ENCODE measurements around the gene CLRN1. TPM values are rescaled to one million over a fixed set of nuclear protein-coding genes. Genes with fewer than 3 reads are reported as not detected.

CLRN1 gene
- not detected in 2 replicates for total RNA-seq (2014; rRNA removed; shearing (Covaris generic))
- total RNA-seq (2022) = not detected in 2 replicates
- not detected for Bru-seq, nascent RNA
- percentile 7 among the genes with signal in this experiment for BruChase-seq, experiment 1, labeled RNA remaining after a 6-hour chase
- not detected for BruChase-seq, experiment 2, labeled RNA remaining after a 2-hour chase
- long read RNA-seq = 0 reads

- Histone ChIP-seq H2AFZ (ENCODE audit: low read length) (no peak within 1 kb of the TSS), H4K20me1 (ENCODE audit: insufficient read depth, low read length) (no peaks in the 10 kb centered on the region), H3K4me3 (ENCODE audit: low read depth, low read length, poor library complexity, severe bottlenecking) (no peak within 1 kb of the TSS), H3K9me3 (ENCODE audit: low read length) (no peaks in the 10 kb centered on the region), H3K4me1 (ENCODE audit: insufficient read depth, low read length, poor library complexity, severe bottlenecking) (no peaks in the 10 kb centered on the region), H3K9me2 (ENCODE audit: insufficient read depth, low read length) (no peaks in the 10 kb centered on the region), H3K4me2 (ENCODE audit: low read length) (no peak within 1 kb of the TSS), H3K36me3 (ENCODE audit: insufficient read depth, low read length) (no peaks in the 10 kb centered on the region), H3K79me2 (ENCODE audit: insufficient read depth, low read depth, low read length) (no peaks in the 10 kb centered on the region), H3K27ac (ENCODE audit: low read depth, low read length, poor library complexity, severe bottlenecking) (no peak within 1 kb of the TSS)
- DNase-seq (ENCODE audit: low spot score) = no peak
- intact Hi-C loops (cut with micrococcal nuclease; ENCODE audit: unreplicated experiment) = no loop called here
- CTCF ChIA-PET (ENCODE audit: unreplicated experiment) = no interaction called here
- POLR2A ChIA-PET = interaction anchor here (0.6 to 0.7 kb wide), 2 partner anchors 510 kb away, joined by 3 to 4 read pairs; no protein-coding TSS in a partner anchor
- no TSS peak for BruUV-seq (replicated peaks)
- no peak for TF ChIP-seq EZH2phosphoT487 (IDR thresholded peaks at IDR 0.05; ENCODE audit: borderline replicate concordance, low read depth, low read length)
- no peak for TF ChIP-seq CTCF (conservative IDR thresholded peaks at IDR 0.05; ENCODE audit: low read length)
Measured at GRCh38 chr3:150972366-150973071, at the start of gene CLRN1. Gene CLRN1 (minus strand): TSS chr3:150972727. CDS start chr3:150972708, 19 bp downstream.

GRCh38 chr3:151016478-151016795, 43.9 kb upstream of the CLRN1 start:
- no peak for DNase-seq (ENCODE audit: low spot score)
- H2AFZ ChIP-seq (ENCODE audit: low read length) = no peak overlapping the region
- no peaks in the 10 kb centered on the region for H3K4me1 ChIP-seq (ENCODE audit: insufficient read depth, low read length, poor library complexity, severe bottlenecking)
- no peaks in the 10 kb centered on the region for H3K9me2 ChIP-seq (ENCODE audit: insufficient read depth, low read length)
- H3K4me3 ChIP-seq (ENCODE audit: low read depth, low read length, poor library complexity, severe bottlenecking) = no peak overlapping the region
- no peak for TF ChIP-seq EZH2phosphoT487 (IDR thresholded peaks at IDR 0.05; ENCODE audit: borderline replicate concordance, low read depth, low read length)
- no peak for TF ChIP-seq CTCF (conservative IDR thresholded peaks at IDR 0.05; ENCODE audit: low read length)
- ChIA-PET CTCF (ENCODE audit: unreplicated experiment) (no interaction called here), POLR2A (interaction anchor here (0.5 to 0.6 kb wide), 2 partner anchors 212 to 986 kb away, joined by 3 to 5 read pairs; no protein-coding TSS in a partner anchor)
- no peaks in the 10 kb centered on the region for H3K79me2 ChIP-seq (ENCODE audit: insufficient read depth, low read depth, low read length)
- H3K27ac ChIP-seq (ENCODE audit: low read depth, low read length, poor library complexity, severe bottlenecking) = no peak overlapping the region
- intact Hi-C loops (cut with micrococcal nuclease; ENCODE audit: unreplicated experiment) = no loop called here
- no peaks in the 10 kb centered on the region for H3K36me3 ChIP-seq (ENCODE audit: insufficient read depth, low read length)
- H4K20me1 ChIP-seq (ENCODE audit: insufficient read depth, low read length) = no peaks in the 10 kb centered on the region
- no peaks in the 10 kb centered on the region for H3K9me3 ChIP-seq (ENCODE audit: low read length)
- no TSS peak for BruUV-seq (replicated peaks)
- no peak overlapping the region for H3K4me2 ChIP-seq (ENCODE audit: low read length)
